HEK293 (cell line): ENCODE data around the gene PATL2.

ENCODE experiments used
- BCL11B ChIP-seq: fragments of 450-650 bp; formaldehyde crosslinking; IDR thresholded peaks from 2 replicates; pipeline ENCODE4 v1.5.1; 2016; ENCODE audit warnings: low read depth, missing biosample characterization, missing genetic modification characterization
- EGR2 ChIP-seq: fragments of 450-650 bp; formaldehyde crosslinking; IDR thresholded peaks from 2 replicates; pipeline ENCODE4 v1.5.1; 2016; ENCODE audit warnings: low read depth, missing biosample characterization, missing genetic modification characterization
- KLF10 ChIP-seq: fragments of 450-650 bp; IDR thresholded peaks from 2 replicates; pipeline ENCODE4 v1.5.1; 2018; ENCODE audit warnings: missing biosample characterization, mild to moderate bottlenecking, missing genetic modification characterization
- MYNN ChIP-seq: fragments of 450-650 bp; formaldehyde crosslinking; IDR thresholded peaks from 2 replicates; pipeline ENCODE4 v1.5.1; 2016; ENCODE audit warnings: missing biosample characterization, missing genetic modification characterization, borderline replicate concordance
- SALL2 ChIP-seq: fragments of 450-650 bp; formaldehyde crosslinking; IDR thresholded peaks from 2 replicates; pipeline ENCODE4 v1.5.0; 2017; ENCODE audit warnings: missing biosample characterization, mild to moderate bottlenecking, missing genetic modification characterization, borderline replicate concordance
- SETDB1 ChIP-seq: IDR thresholded peaks from one replicate; pipeline ENCODE4 v1.6.1; 2017; ENCODE audit warnings: mild to moderate bottlenecking, low read length, moderate library complexity, mixed read lengths; ENCODE audit not compliant: insufficient read length
- TCF7L2 ChIP-seq: IDR thresholded peaks from 2 replicates; pipeline ENCODE4 v1.6.1; 2011; ENCODE audit warnings: low read depth, mild to moderate bottlenecking, inconsistent platforms, low read length, moderate library complexity, borderline replicate concordance
- YY2 ChIP-seq: fragments of 450-650 bp; formaldehyde crosslinking; IDR thresholded peaks from 2 replicates; pipeline ENCODE4 v1.5.1; 2016; ENCODE audit warnings: missing biosample characterization, missing genetic modification characterization
- ZBTB17 ChIP-seq: fragments of 450-650 bp; formaldehyde crosslinking; IDR thresholded peaks from 2 replicates; pipeline ENCODE4 v1.5.1; 2016; ENCODE audit warnings: missing biosample characterization, missing genetic modification characterization
- ZNF10 ChIP-seq: fragments of 450-650 bp; formaldehyde crosslinking; IDR thresholded peaks from 2 replicates; pipeline ENCODE4 v1.5.1; 2017; ENCODE audit warnings: missing biosample characterization, missing genetic modification characterization
- ZNF174 ChIP-seq: fragments of 450-650 bp; formaldehyde crosslinking; IDR thresholded peaks from 2 replicates; pipeline ENCODE4 v1.5.0; 2017; ENCODE audit warnings: missing biosample characterization, mild to moderate bottlenecking, missing genetic modification characterization
- ZNF292 ChIP-seq: fragments of 450-650 bp; formaldehyde crosslinking; IDR thresholded peaks from 2 replicates; pipeline ENCODE4 v1.5.1; 2016; ENCODE audit warnings: low read depth, missing biosample characterization, missing genetic modification characterization, borderline replicate concordance
- ZNF311 ChIP-seq: fragments of 450-650 bp; formaldehyde crosslinking; IDR thresholded peaks from 2 replicates; pipeline ENCODE4 v1.5.1; 2017; ENCODE audit warnings: missing biosample characterization, missing genetic modification characterization, borderline replicate concordance
- ZNF341 ChIP-seq: fragments of 450-650 bp; formaldehyde crosslinking; IDR thresholded peaks from 2 replicates; pipeline ENCODE4; 2016; ENCODE audit warnings: low read depth, missing biosample characterization, missing genetic modification characterization
- ZNF404 ChIP-seq: fragments of 450-650 bp; formaldehyde crosslinking; IDR thresholded peaks from 2 replicates; pipeline ENCODE4 v1.5.1; 2017; ENCODE audit warnings: missing biosample characterization, missing genetic modification characterization
- ZNF426 ChIP-seq: fragments of 450-650 bp; formaldehyde crosslinking; IDR thresholded peaks from 2 replicates; pipeline ENCODE4 v1.5.1; 2017; ENCODE audit warnings: missing biosample characterization, missing genetic modification characterization, mild to moderate bottlenecking, inconsistent platforms, moderate library complexity
- ZNF596 ChIP-seq: fragments of 450-650 bp; IDR thresholded peaks from 2 replicates; pipeline ENCODE4 v1.5.0; 2018; ENCODE audit warnings: missing biosample characterization, mild to moderate bottlenecking, missing genetic modification characterization, moderate library complexity
- ZNF776 ChIP-seq: fragments of 450-650 bp; formaldehyde crosslinking; IDR thresholded peaks from 2 replicates; pipeline ENCODE4 v1.5.0; 2017; ENCODE audit warnings: missing biosample characterization, missing genetic modification characterization, borderline replicate concordance
- ZNF777 ChIP-seq: fragments of 450-650 bp; formaldehyde crosslinking; IDR thresholded peaks from 2 replicates; pipeline ENCODE4 v1.5.1; 2017; ENCODE audit warnings: missing biosample characterization, missing genetic modification characterization, borderline replicate concordance
- TF ChIP-seq, protein P1 (sequence below): fragments of 450-650 bp; formaldehyde crosslinking; IDR thresholded peaks from 2 replicates; pipeline ENCODE4 v1.5.1; 2016; ENCODE audit warnings: missing biosample characterization, missing genetic modification characterization, borderline replicate concordance
- TF ChIP-seq, protein P2 (sequence below): fragments of 450-650 bp; formaldehyde crosslinking; IDR thresholded peaks from 2 replicates; pipeline ENCODE4 v1.5.1; 2016; ENCODE audit warnings: missing biosample characterization, missing genetic modification characterization, low read depth
- TF ChIP-seq, protein P3 (sequence below): fragments of 450-650 bp; formaldehyde crosslinking; IDR thresholded peaks from 2 replicates; pipeline ENCODE4 v1.5.1; 2016; ENCODE audit warnings: missing biosample characterization, missing genetic modification characterization
- TF ChIP-seq, protein P4 (sequence below): fragments of 450-650 bp; formaldehyde crosslinking; IDR thresholded peaks from 2 replicates; pipeline ENCODE4 v1.5.1; 2016; ENCODE audit warnings: missing biosample characterization, missing genetic modification characterization
- TF ChIP-seq, protein P5 (sequence below): fragments of 450-650 bp; formaldehyde crosslinking; IDR thresholded peaks from 2 replicates; pipeline ENCODE4 v1.5.1; 2016; ENCODE audit warnings: missing biosample characterization, missing genetic modification characterization, low read depth
- TF ChIP-seq, protein P6 (sequence below): fragments of 450-650 bp; IDR thresholded peaks from 2 replicates; pipeline ENCODE4 v1.5.1; 2018; ENCODE audit warnings: missing biosample characterization, missing genetic modification characterization
- TF ChIP-seq, protein P7 (sequence below): fragments of 450-650 bp; formaldehyde crosslinking; IDR thresholded peaks from 2 replicates; pipeline ENCODE4 v1.5.1; 2016; ENCODE audit warnings: missing biosample characterization, missing genetic modification characterization

The PATL2 gene

DNA sequence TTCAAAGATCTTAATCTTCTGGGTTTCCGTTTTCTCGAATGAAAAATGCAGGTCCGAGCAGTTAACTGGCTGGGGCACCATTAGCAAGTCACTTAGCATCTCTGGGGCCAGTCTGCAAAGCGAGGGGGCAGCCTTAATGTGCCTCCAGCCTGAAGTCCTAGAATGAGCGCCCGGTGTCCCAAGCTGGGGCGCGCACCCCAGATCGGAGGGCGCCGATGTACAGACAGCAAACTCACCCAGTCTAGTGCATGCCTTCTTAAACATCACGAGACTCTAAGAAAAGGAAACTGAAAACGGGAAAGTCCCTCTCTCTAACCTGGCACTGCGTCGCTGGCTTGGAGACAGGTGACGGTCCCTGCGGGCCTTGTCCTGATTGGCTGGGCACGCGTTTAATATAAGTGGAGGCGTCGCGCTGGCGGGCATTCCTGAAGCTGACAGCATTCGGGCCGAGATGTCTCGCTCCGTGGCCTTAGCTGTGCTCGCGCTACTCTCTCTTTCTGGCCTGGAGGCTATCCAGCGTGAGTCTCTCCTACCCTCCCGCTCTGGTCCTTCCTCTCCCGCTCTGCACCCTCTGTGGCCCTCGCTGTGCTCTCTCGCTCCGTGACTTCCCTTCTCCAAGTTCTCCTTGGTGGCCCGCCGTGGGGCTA, at the start of gene PATL2, which contains the start of gene B2M (continued):
- TF ChIP-seq ZNF776 (tag by site-specific recombination) (no peak), ZNF292 (tag by site-specific recombination) (no peak), SALL2 (no peak), EGR2 (tag by site-specific recombination) (no peak), BCL11B (no peak), MYNN (tag by site-specific recombination) (no peak), ZNF311 (tag by site-specific recombination) (no peak), ZNF426 (no peak), ZNF10 (tag by site-specific recombination) (no peak), ZNF404 (tag by site-specific recombination) (no peak), ZBTB17 (tag by site-specific recombination) (peak; percentile 36; the same call in 1 of the 2 replicates), TCF7L2 (no peak), KLF10 (tag by site-specific recombination) (no peak), ZNF341 (tag by site-specific recombination) (no peak), ZNF174 (tag by site-specific recombination) (no peak), ZNF596 (tag by site-specific recombination) (peak; percentile 56), YY2 (tag by site-specific recombination) (no peak), SETDB1 (no peak), ZNF777 (tag by site-specific recombination) (0 out of 2 replicates have a peak, but pooled peaks have one; percentile 14)
- TF ChIP-seq, protein P1, sequence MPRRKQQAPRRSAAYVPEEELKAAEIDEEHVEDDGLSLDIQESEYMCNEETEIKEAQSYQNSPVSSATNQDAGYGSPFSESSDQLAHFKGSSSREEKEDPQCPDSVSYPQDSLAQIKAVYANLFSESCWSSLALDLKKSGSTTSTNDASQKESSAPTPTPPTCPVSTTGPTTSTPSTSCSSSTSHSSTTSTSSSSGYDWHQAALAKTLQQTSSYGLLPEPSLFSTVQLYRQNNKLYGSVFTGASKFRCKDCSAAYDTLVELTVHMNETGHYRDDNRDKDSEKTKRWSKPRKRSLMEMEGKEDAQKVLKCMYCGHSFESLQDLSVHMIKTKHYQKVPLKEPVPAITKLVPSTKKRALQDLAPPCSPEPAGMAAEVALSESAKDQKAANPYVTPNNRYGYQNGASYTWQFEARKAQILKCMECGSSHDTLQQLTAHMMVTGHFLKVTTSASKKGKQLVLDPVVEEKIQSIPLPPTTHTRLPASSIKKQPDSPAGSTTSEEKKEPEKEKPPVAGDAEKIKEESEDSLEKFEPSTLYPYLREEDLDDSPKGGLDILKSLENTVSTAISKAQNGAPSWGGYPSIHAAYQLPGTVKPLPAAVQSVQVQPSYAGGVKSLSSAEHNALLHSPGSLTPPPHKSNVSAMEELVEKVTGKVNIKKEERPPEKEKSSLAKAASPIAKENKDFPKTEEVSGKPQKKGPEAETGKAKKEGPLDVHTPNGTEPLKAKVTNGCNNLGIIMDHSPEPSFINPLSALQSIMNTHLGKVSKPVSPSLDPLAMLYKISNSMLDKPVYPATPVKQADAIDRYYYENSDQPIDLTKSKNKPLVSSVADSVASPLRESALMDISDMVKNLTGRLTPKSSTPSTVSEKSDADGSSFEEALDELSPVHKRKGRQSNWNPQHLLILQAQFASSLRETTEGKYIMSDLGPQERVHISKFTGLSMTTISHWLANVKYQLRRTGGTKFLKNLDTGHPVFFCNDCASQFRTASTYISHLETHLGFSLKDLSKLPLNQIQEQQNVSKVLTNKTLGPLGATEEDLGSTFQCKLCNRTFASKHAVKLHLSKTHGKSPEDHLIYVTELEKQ (tag by site-specific recombination), result no peak
- TF ChIP-seq, protein P2, sequence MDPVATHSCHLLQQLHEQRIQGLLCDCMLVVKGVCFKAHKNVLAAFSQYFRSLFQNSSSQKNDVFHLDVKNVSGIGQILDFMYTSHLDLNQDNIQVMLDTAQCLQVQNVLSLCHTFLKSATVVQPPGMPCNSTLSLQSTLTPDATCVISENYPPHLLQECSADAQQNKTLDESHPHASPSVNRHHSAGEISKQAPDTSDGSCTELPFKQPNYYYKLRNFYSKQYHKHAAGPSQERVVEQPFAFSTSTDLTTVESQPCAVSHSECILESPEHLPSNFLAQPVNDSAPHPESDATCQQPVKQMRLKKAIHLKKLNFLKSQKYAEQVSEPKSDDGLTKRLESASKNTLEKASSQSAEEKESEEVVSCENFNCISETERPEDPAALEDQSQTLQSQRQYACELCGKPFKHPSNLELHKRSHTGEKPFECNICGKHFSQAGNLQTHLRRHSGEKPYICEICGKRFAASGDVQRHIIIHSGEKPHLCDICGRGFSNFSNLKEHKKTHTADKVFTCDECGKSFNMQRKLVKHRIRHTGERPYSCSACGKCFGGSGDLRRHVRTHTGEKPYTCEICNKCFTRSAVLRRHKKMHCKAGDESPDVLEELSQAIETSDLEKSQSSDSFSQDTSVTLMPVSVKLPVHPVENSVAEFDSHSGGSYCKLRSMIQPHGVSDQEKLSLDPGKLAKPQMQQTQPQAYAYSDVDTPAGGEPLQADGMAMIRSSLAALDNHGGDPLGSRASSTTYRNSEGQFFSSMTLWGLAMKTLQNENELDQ (tag by site-specific recombination), result no peak
- TF ChIP-seq, protein P3, sequence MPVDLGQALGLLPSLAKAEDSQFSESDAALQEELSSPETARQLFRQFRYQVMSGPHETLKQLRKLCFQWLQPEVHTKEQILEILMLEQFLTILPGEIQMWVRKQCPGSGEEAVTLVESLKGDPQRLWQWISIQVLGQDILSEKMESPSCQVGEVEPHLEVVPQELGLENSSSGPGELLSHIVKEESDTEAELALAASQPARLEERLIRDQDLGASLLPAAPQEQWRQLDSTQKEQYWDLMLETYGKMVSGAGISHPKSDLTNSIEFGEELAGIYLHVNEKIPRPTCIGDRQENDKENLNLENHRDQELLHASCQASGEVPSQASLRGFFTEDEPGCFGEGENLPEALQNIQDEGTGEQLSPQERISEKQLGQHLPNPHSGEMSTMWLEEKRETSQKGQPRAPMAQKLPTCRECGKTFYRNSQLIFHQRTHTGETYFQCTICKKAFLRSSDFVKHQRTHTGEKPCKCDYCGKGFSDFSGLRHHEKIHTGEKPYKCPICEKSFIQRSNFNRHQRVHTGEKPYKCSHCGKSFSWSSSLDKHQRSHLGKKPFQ (tag by site-specific recombination), result no peak
- TF ChIP-seq, protein P4, sequence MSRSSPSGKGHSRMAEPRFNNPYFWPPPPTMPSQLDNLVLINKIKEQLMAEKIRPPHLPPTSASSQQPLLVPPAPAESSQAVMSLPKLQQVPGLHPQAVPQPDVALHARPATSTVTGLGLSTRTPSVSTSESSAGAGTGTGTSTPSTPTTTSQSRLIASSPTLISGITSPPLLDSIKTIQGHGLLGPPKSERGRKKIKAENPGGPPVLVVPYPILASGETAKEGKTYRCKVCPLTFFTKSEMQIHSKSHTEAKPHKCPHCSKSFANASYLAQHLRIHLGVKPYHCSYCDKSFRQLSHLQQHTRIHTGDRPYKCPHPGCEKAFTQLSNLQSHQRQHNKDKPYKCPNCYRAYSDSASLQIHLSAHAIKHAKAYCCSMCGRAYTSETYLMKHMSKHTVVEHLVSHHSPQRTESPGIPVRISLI (tag by site-specific recombination), result no peak
- TF ChIP-seq, protein P5, sequence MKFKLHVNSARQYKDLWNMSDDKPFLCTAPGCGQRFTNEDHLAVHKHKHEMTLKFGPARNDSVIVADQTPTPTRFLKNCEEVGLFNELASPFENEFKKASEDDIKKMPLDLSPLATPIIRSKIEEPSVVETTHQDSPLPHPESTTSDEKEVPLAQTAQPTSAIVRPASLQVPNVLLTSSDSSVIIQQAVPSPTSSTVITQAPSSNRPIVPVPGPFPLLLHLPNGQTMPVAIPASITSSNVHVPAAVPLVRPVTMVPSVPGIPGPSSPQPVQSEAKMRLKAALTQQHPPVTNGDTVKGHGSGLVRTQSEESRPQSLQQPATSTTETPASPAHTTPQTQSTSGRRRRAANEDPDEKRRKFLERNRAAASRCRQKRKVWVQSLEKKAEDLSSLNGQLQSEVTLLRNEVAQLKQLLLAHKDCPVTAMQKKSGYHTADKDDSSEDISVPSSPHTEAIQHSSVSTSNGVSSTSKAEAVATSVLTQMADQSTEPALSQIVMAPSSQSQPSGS (tag by site-specific recombination), result no peak
- TF ChIP-seq, protein P6, sequence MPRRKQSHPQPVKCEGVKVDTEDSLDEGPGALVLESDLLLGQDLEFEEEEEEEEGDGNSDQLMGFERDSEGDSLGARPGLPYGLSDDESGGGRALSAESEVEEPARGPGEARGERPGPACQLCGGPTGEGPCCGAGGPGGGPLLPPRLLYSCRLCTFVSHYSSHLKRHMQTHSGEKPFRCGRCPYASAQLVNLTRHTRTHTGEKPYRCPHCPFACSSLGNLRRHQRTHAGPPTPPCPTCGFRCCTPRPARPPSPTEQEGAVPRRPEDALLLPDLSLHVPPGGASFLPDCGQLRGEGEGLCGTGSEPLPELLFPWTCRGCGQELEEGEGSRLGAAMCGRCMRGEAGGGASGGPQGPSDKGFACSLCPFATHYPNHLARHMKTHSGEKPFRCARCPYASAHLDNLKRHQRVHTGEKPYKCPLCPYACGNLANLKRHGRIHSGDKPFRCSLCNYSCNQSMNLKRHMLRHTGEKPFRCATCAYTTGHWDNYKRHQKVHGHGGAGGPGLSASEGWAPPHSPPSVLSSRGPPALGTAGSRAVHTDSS (tag by site-specific recombination), result no peak
- TF ChIP-seq, protein P7, sequence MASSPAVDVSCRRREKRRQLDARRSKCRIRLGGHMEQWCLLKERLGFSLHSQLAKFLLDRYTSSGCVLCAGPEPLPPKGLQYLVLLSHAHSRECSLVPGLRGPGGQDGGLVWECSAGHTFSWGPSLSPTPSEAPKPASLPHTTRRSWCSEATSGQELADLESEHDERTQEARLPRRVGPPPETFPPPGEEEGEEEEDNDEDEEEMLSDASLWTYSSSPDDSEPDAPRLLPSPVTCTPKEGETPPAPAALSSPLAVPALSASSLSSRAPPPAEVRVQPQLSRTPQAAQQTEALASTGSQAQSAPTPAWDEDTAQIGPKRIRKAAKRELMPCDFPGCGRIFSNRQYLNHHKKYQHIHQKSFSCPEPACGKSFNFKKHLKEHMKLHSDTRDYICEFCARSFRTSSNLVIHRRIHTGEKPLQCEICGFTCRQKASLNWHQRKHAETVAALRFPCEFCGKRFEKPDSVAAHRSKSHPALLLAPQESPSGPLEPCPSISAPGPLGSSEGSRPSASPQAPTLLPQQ, result no peak
